ENCODE data around the gene CALCOCO1.
"Not testable (repeated sequence)": the region's sequence is repeated elsewhere in the genome, so short reads cannot be mapped to it uniquely, and the experiment has no call there.

Gene CALCOCO1

GRCh38 chr12:53696655-53697331 is 30.5 kb downstream of the CALCOCO1 start:
- DNase-seq, result no peak

- DNase-seq, result peak; percentile 93
Observed at GRCh38 chr12:53696285-53696654, 31.0 kb downstream of the CALCOCO1 start.

GRCh38 chr12:53695152-53696145 is 31.8 kb downstream of the CALCOCO1 start:
- DNase-seq, result no peak

GRCh38 chr12:53694756-53695151 is 32.5 kb downstream of the CALCOCO1 start:
- no peak for DNase-seq

GRCh38 chr12:53688134-53688533 is 39.1 kb downstream of the CALCOCO1 start:
- DNase-seq, result no peak

GRCh38 chr12:53686436-53686835 is 40.8 kb downstream of the CALCOCO1 start:
- no peak for DNase-seq

GRCh38 chr12:53684654-53685220 is 42.5 kb downstream of the CALCOCO1 start:
- no peak for DNase-seq

- no peak for DNase-seq
Observed at GRCh38 chr12:53683983-53684382, 43.3 kb downstream of the CALCOCO1 start.

- DNase-seq, result no peak
Observed at GRCh38 chr12:53683494-53683893, 43.8 kb downstream of the CALCOCO1 start.

GRCh38 chr12:53680061-53680460 is 47.2 kb downstream of the CALCOCO1 start:
- not testable (repeated sequence) for DNase-seq

- no peak for DNase-seq
Observed at GRCh38 chr12:53677800-53678148, 49.5 kb downstream of the CALCOCO1 start.

- DNase-seq, result no peak
Observed at GRCh38 chr12:53677016-53677799, 50.0 kb downstream of the CALCOCO1 start.

GRCh38 chr12:53676656-53677015 is 50.6 kb downstream of the CALCOCO1 start:
- peak; percentile 54 for DNase-seq

GRCh38 chr12:53675701-53676607 is 51.3 kb downstream of the CALCOCO1 start, which contains the start of gene ATP5MC2:
TSS of gene ATP5MC2 (minus strand) at chr12:53676083. CDS start at chr12:53672614, 3,469 bp downstream.
- peak; percentile 95 for DNase-seq

- no peak for DNase-seq
Observed at GRCh38 chr12:53674977-53675700, 52.1 kb downstream of the CALCOCO1 start.

GRCh38 chr12:53670971-53671370 is 56.3 kb downstream of the CALCOCO1 start:
- no peak for DNase-seq

- DNase-seq, result no peak
Observed at GRCh38 chr12:53670308-53670707, 56.9 kb downstream of the CALCOCO1 start.

- DNase-seq, result no peak
Observed at GRCh38 chr12:53667080-53667479, 60.2 kb downstream of the CALCOCO1 start.

GRCh38 chr12:53664936-53665335 is 62.3 kb downstream of the CALCOCO1 start:
- DNase-seq, result no peak

GRCh38 chr12:53664191-53664590 is 63.1 kb downstream of the CALCOCO1 start:
- no peak for DNase-seq

GRCh38 chr12:53660041-53660440 is 67.2 kb downstream of the CALCOCO1 start:
- no peak for DNase-seq

Data from NCI-H2107 (cell line).